GM23338 (cell line): ENCODE results near the gene DAB1. TPM values are rescaled to one million over a fixed set of nuclear protein-coding genes. Genes with fewer than 3 reads are reported as not detected.

ENCODE experiments used
- ATAC-seq: fragments of 200-7000 bp; cut with Tn5 transposase; 3 replicates; pipeline ENCODE4 v1.9.1; 2020
- DNase-seq: peaks from one replicate; pipeline ENCODE4 v3.0.0-alpha.2; 2015; ENCODE audit warnings: low spot score
- H2AFZ ChIP-seq: fragments of 200-600 bp; sonication (generic); 2 replicates; pipeline ENCODE4 v1.8.0; 2016; ENCODE audit warnings: antibody characterized with exemption, mild to moderate bottlenecking, moderate library complexity
- H3F3A ChIP-seq: fragments of 200-600 bp; sonication (generic); replicated peaks from 2 replicates; pipeline ENCODE4 v1.8.0; 2017; ENCODE audit warnings: antibody characterized with exemption, mixed run types, low read depth
- H3K27ac ChIP-seq: fragments of 200-600 bp; sonication (generic); 2 replicates; pipeline ENCODE4 v1.6.1; 2016; ENCODE audit warnings: low read depth
- H3K27me3 ChIP-seq: fragments of 200-600 bp; sonication (generic); 2 replicates; pipeline ENCODE4 v1.8.0; 2016; ENCODE audit warnings: mild to moderate bottlenecking, mixed run types, moderate library complexity; ENCODE audit not compliant: insufficient read depth
- H3K36me3 ChIP-seq: fragments of 200-600 bp; sonication (generic); 2 replicates; pipeline ENCODE4 v1.8.0; 2016; ENCODE audit warnings: mild to moderate bottlenecking; ENCODE audit not compliant: insufficient read depth
- H3K4me1 ChIP-seq: fragments of 200-600 bp; sonication (generic); 2 replicates; pipeline ENCODE4 v1.8.0; 2016; ENCODE audit warnings: mild to moderate bottlenecking, moderate library complexity; ENCODE audit not compliant: insufficient read depth
- H3K4me2 ChIP-seq: fragments of 200-600 bp; sonication (generic); 2 replicates; pipeline ENCODE4 v1.7.1; 2017; ENCODE audit warnings: mixed run types
- H3K4me3 ChIP-seq: fragments of 200-600 bp; sonication (generic); 2 replicates; pipeline ENCODE4 v1.6.1; 2016; ENCODE audit warnings: mixed run types
- H3K79me2 ChIP-seq: fragments of 200-600 bp; sonication (generic); replicated peaks from 2 replicates; pipeline ENCODE4 v1.8.0; 2017; ENCODE audit warnings: mild to moderate bottlenecking; ENCODE audit not compliant: insufficient read depth
- H3K9me2 ChIP-seq: fragments of 200-600 bp; sonication (generic); 2 replicates; pipeline ENCODE4 v1.8.0; 2017; ENCODE audit not compliant: insufficient read depth
- H4K20me1 ChIP-seq: fragments of 200-600 bp; sonication (generic); replicated peaks from 2 replicates; pipeline ENCODE4 v1.8.0; 2017; ENCODE audit warnings: mild to moderate bottlenecking; ENCODE audit not compliant: insufficient read depth
- H3K27ac Mint-ChIP-seq: 2 replicates; pipeline ENCODE4 v1.8.0; 2020; ENCODE audit warnings: inconsistent platforms, mild to moderate bottlenecking, moderate library complexity, mixed read lengths
- H3K27me3 Mint-ChIP-seq: 3 replicates; pipeline ENCODE4 v1.8.0; 2022; ENCODE audit warnings: low read depth, mild to moderate bottlenecking, moderate library complexity, mixed read lengths, inconsistent platforms; ENCODE audit not compliant: insufficient read depth, poor library complexity
- H3K36me3 Mint-ChIP-seq: 3 replicates; pipeline ENCODE4 v1.8.0; 2021; ENCODE audit warnings: low read depth, mild to moderate bottlenecking, inconsistent platforms, moderate library complexity, mixed read lengths
- H3K4me1 Mint-ChIP-seq: 3 replicates; pipeline ENCODE4 v1.8.0; 2020; ENCODE audit warnings: mild to moderate bottlenecking, inconsistent platforms, mixed read lengths
- H3K4me3 Mint-ChIP-seq: 3 replicates; pipeline ENCODE4 v1.8.0; 2021; ENCODE audit warnings: moderate library complexity, mild to moderate bottlenecking, inconsistent platforms, mixed read lengths
- H3K9me3 Mint-ChIP-seq: 3 replicates; pipeline ENCODE4 v1.8.0; 2020; ENCODE audit warnings: moderate library complexity, mild to moderate bottlenecking, inconsistent platforms, mixed read lengths
- EZH2 ChIP-seq: fragments of 200-600 bp; sonication (generic); IDR thresholded peaks from one replicate; pipeline ENCODE4 v1.8.0; 2017; ENCODE audit warnings: antibody characterized with exemption, mild to moderate bottlenecking, low read depth; ENCODE audit not compliant: unreplicated experiment
- EZH2phosphoT487 ChIP-seq: fragments of 200-600 bp; sonication (generic); IDR thresholded peaks from one replicate; pipeline ENCODE4 v1.8.1; 2018; ENCODE audit warnings: antibody characterized with exemption; ENCODE audit not compliant: unreplicated experiment
- STAT1 ChIP-seq: IDR thresholded peaks from one replicate; pipeline ENCODE4 v1.6.1; 2016; ENCODE audit warnings: antibody characterized with exemption; ENCODE audit not compliant: unreplicated experiment
- ZNF331 ChIP-seq: fragments of 250-450 bp; sonication (Bioruptor Pico); IDR thresholded peaks from 2 replicates; pipeline ENCODE4 v1.5.0; 2020; ENCODE audit warnings: low read depth, mild to moderate bottlenecking, moderate library complexity
- polyA plus RNA-seq: library from polyadenylated mRNA; unstranded; fragments of >200 nt; fragmentation: Nextera tagmentation; extraction: Ambion mirVana; gene quantifications from 2 replicates; pipeline ENCODE4 v1.2.1, GENCODE V29; 2016
- total RNA-seq: library from RNA; depleted of rRNA; stranded (reverse); fragments of >200 nt; shearing (Covaris generic); gene quantifications from 2 replicates; pipeline ENCODE4 v1.2.3, GENCODE V29; 2014
- TF ChIP-seq, protein P1 (sequence below): fragments of 250-450 bp; sonication (Bioruptor Pico); IDR thresholded peaks from 2 replicates; pipeline ENCODE4 v1.5.0; 2020; ENCODE audit warnings: mild to moderate bottlenecking, moderate library complexity
- TF ChIP-seq, protein P2 (sequence below): IDR thresholded peaks from one replicate; pipeline ENCODE4 v1.6.1; 2018; ENCODE audit warnings: antibody characterized with exemption; ENCODE audit not compliant: unreplicated experiment

Gene DAB1
- total and polyA plus RNA-seq, 2 experiments from 2014 or later, result 12.8 to 14.5 TPM

GRCh38 chr1:57411262-57411661 is 12.6 kb downstream of the DAB1 start:
- H3K27me3 ChIP-seq, result no peaks in the 10 kb centered on the region
- TF ChIP-seq EZH2 (no peak), STAT1 (no peak), ZNF331 (CRISPR knock-in tag) (no peak), EZH2phosphoT487 (no peak)
- TF ChIP-seq, protein P1, sequence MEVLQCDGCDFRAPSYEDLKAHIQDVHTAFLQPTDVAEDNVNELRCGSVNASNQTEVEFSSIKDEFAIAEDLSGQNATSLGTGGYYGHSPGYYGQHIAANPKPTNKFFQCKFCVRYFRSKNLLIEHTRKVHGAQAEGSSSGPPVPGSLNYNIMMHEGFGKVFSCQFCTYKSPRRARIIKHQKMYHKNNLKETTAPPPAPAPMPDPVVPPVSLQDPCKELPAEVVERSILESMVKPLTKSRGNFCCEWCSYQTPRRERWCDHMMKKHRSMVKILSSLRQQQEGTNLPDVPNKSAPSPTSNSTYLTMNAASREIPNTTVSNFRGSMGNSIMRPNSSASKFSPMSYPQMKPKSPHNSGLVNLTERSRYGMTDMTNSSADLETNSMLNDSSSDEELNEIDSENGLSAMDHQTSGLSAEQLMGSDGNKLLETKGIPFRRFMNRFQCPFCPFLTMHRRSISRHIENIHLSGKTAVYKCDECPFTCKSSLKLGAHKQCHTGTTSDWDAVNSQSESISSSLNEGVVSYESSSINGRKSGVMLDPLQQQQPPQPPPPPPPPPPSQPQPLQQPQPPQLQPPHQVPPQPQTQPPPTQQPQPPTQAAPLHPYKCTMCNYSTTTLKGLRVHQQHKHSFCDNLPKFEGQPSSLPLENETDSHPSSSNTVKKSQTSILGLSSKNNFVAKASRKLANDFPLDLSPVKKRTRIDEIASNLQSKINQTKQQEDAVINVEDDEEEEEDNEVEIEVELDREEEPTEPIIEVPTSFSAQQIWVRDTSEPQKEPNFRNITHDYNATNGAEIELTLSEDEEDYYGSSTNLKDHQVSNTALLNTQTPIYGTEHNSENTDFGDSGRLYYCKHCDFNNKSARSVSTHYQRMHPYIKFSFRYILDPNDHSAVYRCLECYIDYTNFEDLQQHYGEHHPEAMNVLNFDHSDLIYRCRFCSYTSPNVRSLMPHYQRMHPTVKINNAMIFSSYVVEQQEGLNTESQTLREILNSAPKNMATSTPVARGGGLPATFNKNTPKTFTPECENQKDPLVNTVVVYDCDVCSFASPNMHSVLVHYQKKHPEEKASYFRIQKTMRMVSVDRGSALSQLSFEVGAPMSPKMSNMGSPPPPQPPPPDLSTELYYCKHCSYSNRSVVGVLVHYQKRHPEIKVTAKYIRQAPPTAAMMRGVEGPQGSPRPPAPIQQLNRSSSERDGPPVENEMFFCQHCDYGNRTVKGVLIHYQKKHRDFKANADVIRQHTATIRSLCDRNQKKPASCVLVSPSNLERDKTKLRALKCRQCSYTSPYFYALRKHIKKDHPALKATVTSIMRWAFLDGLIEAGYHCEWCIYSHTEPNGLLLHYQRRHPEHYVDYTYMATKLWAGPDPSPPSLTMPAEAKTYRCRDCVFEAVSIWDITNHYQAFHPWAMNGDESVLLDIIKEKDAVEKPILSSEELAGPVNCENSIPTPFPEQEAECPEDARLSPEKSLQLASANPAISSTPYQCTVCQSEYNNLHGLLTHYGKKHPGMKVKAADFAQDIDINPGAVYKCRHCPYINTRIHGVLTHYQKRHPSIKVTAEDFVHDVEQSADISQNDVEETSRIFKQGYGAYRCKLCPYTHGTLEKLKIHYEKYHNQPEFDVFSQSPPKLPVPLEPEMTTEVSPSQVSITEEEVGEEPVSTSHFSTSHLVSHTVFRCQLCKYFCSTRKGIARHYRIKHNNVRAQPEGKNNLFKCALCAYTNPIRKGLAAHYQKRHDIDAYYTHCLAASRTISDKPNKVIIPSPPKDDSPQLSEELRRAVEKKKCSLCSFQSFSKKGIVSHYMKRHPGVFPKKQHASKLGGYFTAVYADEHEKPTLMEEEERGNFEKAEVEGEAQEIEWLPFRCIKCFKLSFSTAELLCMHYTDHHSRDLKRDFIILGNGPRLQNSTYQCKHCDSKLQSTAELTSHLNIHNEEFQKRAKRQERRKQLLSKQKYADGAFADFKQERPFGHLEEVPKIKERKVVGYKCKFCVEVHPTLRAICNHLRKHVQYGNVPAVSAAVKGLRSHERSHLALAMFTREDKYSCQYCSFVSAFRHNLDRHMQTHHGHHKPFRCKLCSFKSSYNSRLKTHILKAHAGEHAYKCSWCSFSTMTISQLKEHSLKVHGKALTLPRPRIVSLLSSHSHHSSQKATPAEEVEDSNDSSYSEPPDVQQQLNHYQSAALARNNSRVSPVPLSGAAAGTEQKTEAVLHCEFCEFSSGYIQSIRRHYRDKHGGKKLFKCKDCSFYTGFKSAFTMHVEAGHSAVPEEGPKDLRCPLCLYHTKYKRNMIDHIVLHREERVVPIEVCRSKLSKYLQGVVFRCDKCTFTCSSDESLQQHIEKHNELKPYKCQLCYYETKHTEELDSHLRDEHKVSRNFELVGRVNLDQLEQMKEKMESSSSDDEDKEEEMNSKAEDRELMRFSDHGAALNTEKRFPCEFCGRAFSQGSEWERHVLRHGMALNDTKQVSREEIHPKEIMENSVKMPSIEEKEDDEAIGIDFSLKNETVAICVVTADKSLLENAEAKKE (CRISPR knock-in tag), result no peak
- TF ChIP-seq, protein P2, sequence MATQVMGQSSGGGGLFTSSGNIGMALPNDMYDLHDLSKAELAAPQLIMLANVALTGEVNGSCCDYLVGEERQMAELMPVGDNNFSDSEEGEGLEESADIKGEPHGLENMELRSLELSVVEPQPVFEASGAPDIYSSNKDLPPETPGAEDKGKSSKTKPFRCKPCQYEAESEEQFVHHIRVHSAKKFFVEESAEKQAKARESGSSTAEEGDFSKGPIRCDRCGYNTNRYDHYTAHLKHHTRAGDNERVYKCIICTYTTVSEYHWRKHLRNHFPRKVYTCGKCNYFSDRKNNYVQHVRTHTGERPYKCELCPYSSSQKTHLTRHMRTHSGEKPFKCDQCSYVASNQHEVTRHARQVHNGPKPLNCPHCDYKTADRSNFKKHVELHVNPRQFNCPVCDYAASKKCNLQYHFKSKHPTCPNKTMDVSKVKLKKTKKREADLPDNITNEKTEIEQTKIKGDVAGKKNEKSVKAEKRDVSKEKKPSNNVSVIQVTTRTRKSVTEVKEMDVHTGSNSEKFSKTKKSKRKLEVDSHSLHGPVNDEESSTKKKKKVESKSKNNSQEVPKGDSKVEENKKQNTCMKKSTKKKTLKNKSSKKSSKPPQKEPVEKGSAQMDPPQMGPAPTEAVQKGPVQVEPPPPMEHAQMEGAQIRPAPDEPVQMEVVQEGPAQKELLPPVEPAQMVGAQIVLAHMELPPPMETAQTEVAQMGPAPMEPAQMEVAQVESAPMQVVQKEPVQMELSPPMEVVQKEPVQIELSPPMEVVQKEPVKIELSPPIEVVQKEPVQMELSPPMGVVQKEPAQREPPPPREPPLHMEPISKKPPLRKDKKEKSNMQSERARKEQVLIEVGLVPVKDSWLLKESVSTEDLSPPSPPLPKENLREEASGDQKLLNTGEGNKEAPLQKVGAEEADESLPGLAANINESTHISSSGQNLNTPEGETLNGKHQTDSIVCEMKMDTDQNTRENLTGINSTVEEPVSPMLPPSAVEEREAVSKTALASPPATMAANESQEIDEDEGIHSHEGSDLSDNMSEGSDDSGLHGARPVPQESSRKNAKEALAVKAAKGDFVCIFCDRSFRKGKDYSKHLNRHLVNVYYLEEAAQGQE, result no peak
- H3K4me1 ChIP-seq, result peaks cover 22% of the 10 kb centered on the region
- H3K79me2 ChIP-seq, result peaks cover 67% of the 10 kb centered on the region
- Mint-ChIP-seq H3K4me1 (peaks cover 39% of the 10 kb centered on the region), H3K27ac (no peak overlapping the region), H3K4me3 (no peak overlapping the region), H3K9me3 (peaks cover 8% of the 10 kb centered on the region; the same call in 2 of the 3 replicates), H3K36me3 (peaks cover 15% of the 10 kb centered on the region; the same call in 2 of the 3 replicates), H3K27me3 (peaks cover 1% of the 10 kb centered on the region)
- H3K4me2 ChIP-seq, result no peak overlapping the region
- H2AFZ ChIP-seq, result no peak overlapping the region
- no peak overlapping the region for H3K4me3 ChIP-seq
- peak; percentile 48; the same call in 2 of the 3 replicates for ATAC-seq
- H3F3A ChIP-seq, result no peaks in the 10 kb centered on the region
- no peaks in the 10 kb centered on the region for H3K9me2 ChIP-seq
- H3K27ac ChIP-seq, result no peak overlapping the region
- DNase-seq, result no peak
- peaks cover 3% of the 10 kb centered on the region; the same call in 1 of the 2 replicates for H4K20me1 ChIP-seq
- H3K36me3 ChIP-seq, result no peaks in the 10 kb centered on the region
